AG09319 (cell line): ENCODE data around the gene PRDX2.

Experiments
- DNase-seq: peaks from one replicate; pipeline ENCODE4 v3.0.0-alpha.2; 2010; ENCODE audit warnings: low read depth; ENCODE audit errors: extremely low read depth
- CTCF ChIP-seq: IDR thresholded peaks from 2 replicates; pipeline ENCODE4 v1.5.1; 2011; ENCODE audit warnings: low read depth, mild to moderate bottlenecking, inconsistent platforms, low read length, moderate library complexity

PRDX2 gene

GRCh38 chr19:12815088-12815487 is 13.5 kb upstream of the PRDX2 start:
- DNase-seq, result no peak
- TF ChIP-seq CTCF, result no peak

GRCh38 chr19:12806242-12807081 is 4.9 kb upstream of the PRDX2 start, which contains the start of gene RNASEH2A:
TSS of gene RNASEH2A (plus strand) at chr19:12806584. CDS start at chr19:12806674, 90 bp downstream.
- no peak; the same call in 1 of the 2 replicates for TF ChIP-seq CTCF
- DNase-seq, result peak; percentile 69

GRCh38 chr19:12804051-12804450 is 2.5 kb upstream of the PRDX2 start:
- DNase-seq, result no peak

GRCh38 chr19:12802267-12803106 is 887 bp upstream of the PRDX2 start:
- no peak for TF ChIP-seq CTCF
- DNase-seq, result no peak

More at GRCh38 chr19:12804051-12804450, 2.5 kb upstream of the PRDX2 start:
- TF ChIP-seq CTCF, result no peak

- no peak for TF ChIP-seq CTCF
- no peak for DNase-seq
Measured at GRCh38 chr19:12800923-12801465, 606 bp downstream of the PRDX2 start.

GRCh38 chr19:12800466-12800770 is 1.2 kb downstream of the PRDX2 start:
- DNase-seq, result no peak
- no peak for TF ChIP-seq CTCF
